Measurements from ENCODE around the gene SGSM2. TPM values are rescaled to one million over a fixed set of nuclear protein-coding genes. Genes with fewer than 3 reads are reported as not detected.

SGSM2 gene
- total RNA-seq, 1 experiment from 2014 or later: 49.0 TPM

DNA sequence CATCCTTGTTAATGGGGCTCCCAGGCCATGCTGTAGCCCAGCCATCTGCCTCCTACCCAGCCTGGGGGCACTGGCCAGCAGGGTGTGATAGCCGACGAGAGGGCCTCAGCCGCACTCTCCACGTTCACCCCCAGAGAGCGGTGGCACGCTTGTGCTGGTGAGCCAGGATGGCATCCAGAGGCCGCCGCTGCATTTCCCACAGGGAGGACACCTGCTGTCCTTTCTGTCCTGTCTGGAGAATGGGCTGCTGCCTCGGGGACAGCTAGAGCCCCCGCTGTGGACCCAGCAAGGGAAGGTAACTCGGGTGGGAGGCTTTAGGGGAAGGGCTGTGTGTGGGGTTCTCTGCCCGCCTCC, 27.4 kb downstream of the SGSM2 start:
- no peaks in the 10 kb centered on the region for H3K9me3 ChIP-seq (ENCODE audit: control insufficient read depth, insufficient read depth, low read depth, low read length)
- ChIA-PET POLR2A (no interaction called here), CTCF (no interaction called here)
- no peak overlapping the region for H3K4me3 ChIP-seq (ENCODE audit: low read depth in 2 of 2, low read length in 2 of 2)
- BruUV-seq (replicated peaks): no TSS peak
- TF ChIP-seq, protein P1, sequence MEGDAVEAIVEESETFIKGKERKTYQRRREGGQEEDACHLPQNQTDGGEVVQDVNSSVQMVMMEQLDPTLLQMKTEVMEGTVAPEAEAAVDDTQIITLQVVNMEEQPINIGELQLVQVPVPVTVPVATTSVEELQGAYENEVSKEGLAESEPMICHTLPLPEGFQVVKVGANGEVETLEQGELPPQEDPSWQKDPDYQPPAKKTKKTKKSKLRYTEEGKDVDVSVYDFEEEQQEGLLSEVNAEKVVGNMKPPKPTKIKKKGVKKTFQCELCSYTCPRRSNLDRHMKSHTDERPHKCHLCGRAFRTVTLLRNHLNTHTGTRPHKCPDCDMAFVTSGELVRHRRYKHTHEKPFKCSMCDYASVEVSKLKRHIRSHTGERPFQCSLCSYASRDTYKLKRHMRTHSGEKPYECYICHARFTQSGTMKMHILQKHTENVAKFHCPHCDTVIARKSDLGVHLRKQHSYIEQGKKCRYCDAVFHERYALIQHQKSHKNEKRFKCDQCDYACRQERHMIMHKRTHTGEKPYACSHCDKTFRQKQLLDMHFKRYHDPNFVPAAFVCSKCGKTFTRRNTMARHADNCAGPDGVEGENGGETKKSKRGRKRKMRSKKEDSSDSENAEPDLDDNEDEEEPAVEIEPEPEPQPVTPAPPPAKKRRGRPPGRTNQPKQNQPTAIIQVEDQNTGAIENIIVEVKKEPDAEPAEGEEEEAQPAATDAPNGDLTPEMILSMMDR (IDR thresholded peaks at IDR 0.05): no peak
- TF ChIP-seq TCF7L2 (IDR thresholded peaks at IDR 0.05; ENCODE audit: low read depth, low read length): no peak
- no peak for TF ChIP-seq POLR2AphosphoS5 (IDR thresholded peaks at IDR 0.05; ENCODE audit: low read depth, low read length)
- no peak for TF ChIP-seq SIN3A (IDR thresholded peaks at IDR 0.05; ENCODE audit: borderline replicate concordance, insufficient read depth, low read depth, low read length)
- TF ChIP-seq, protein P2, sequence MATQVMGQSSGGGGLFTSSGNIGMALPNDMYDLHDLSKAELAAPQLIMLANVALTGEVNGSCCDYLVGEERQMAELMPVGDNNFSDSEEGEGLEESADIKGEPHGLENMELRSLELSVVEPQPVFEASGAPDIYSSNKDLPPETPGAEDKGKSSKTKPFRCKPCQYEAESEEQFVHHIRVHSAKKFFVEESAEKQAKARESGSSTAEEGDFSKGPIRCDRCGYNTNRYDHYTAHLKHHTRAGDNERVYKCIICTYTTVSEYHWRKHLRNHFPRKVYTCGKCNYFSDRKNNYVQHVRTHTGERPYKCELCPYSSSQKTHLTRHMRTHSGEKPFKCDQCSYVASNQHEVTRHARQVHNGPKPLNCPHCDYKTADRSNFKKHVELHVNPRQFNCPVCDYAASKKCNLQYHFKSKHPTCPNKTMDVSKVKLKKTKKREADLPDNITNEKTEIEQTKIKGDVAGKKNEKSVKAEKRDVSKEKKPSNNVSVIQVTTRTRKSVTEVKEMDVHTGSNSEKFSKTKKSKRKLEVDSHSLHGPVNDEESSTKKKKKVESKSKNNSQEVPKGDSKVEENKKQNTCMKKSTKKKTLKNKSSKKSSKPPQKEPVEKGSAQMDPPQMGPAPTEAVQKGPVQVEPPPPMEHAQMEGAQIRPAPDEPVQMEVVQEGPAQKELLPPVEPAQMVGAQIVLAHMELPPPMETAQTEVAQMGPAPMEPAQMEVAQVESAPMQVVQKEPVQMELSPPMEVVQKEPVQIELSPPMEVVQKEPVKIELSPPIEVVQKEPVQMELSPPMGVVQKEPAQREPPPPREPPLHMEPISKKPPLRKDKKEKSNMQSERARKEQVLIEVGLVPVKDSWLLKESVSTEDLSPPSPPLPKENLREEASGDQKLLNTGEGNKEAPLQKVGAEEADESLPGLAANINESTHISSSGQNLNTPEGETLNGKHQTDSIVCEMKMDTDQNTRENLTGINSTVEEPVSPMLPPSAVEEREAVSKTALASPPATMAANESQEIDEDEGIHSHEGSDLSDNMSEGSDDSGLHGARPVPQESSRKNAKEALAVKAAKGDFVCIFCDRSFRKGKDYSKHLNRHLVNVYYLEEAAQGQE (IDR thresholded peaks at IDR 0.05; ENCODE audit: insufficient read depth in 1 of 2, low read depth in 2 of 2, low read length in 1 of 2): no peak
- in situ Hi-C loops (cut with HindIII; ENCODE audit: low pct_unique_long_range_greater_than_20kb, low sequenced_read_pairs) (no loop called here), intact Hi-C loops (cut with micrococcal nuclease; ENCODE audit: unreplicated experiment) (no loop called here)
- no peak for DNase-seq (ENCODE audit: low read depth, low spot score)
- no peak for ATAC-seq
- no peaks in the 10 kb centered on the region for H3K36me3 ChIP-seq (ENCODE audit: control insufficient read depth, insufficient read depth, low read length)
- no peaks in the 10 kb centered on the region for H3K27me3 ChIP-seq (ENCODE audit: control insufficient read depth, insufficient read depth, low read length)
- H3K27ac ChIP-seq (ENCODE audit: low read length): no peak overlapping the region
- H3K4me1 ChIP-seq (ENCODE audit: control insufficient read depth, insufficient read depth, low read length): no peaks in the 10 kb centered on the region

- no TSS peak for BruUV-seq (replicated peaks)
- ATAC-seq (no peak), DNase-seq (ENCODE audit: low read depth, low spot score) (no peak)
- intact Hi-C loops (cut with micrococcal nuclease; ENCODE audit: unreplicated experiment): no loop called here
- no peaks in the 10 kb centered on the region for H3K36me3 ChIP-seq (ENCODE audit: control insufficient read depth, insufficient read depth, low read length)
- in situ Hi-C loops (cut with HindIII; ENCODE audit: low pct_unique_long_range_greater_than_20kb, low sequenced_read_pairs): no loop called here
- TF ChIP-seq, protein P2 (IDR thresholded peaks at IDR 0.05; ENCODE audit: insufficient read depth in 1 of 2, low read depth in 2 of 2, low read length in 1 of 2): no peak
- TF ChIP-seq, protein P1 (IDR thresholded peaks at IDR 0.05): no peak
- TF ChIP-seq SIN3A (IDR thresholded peaks at IDR 0.05; ENCODE audit: borderline replicate concordance, insufficient read depth, low read depth, low read length) (no peak), POLR2AphosphoS5 (IDR thresholded peaks at IDR 0.05; ENCODE audit: low read depth, low read length) (no peak), TCF7L2 (IDR thresholded peaks at IDR 0.05; ENCODE audit: low read depth, low read length) (no peak)
- H3K9me3 ChIP-seq (ENCODE audit: control insufficient read depth, insufficient read depth, low read depth, low read length): no peaks in the 10 kb centered on the region
- H3K4me3 ChIP-seq (ENCODE audit: low read depth in 2 of 2, low read length in 2 of 2): no peak overlapping the region
- no peaks in the 10 kb centered on the region for H3K4me1 ChIP-seq (ENCODE audit: control insufficient read depth, insufficient read depth, low read length)
- ChIA-PET CTCF (no interaction called here), POLR2A (no interaction called here)
- H3K27ac ChIP-seq (ENCODE audit: low read length): no peak overlapping the region
- H3K27me3 ChIP-seq (ENCODE audit: control insufficient read depth, insufficient read depth, low read length): no peaks in the 10 kb centered on the region
Observed at GRCh38 chr17:2365132-2365531, 27.8 kb downstream of the SGSM2 start.
